HG03575 (cell line): ENCODE measurements around the gene CISD3.

ENCODE experiments used
- ATAC-seq: cut with Tn5 transposase; IDR thresholded peaks from one replicate; pipeline ENCODE4 v1.9.1; 2021; ENCODE audit not compliant: unreplicated experiment, insufficient number of reproducible peaks, low FRiP score; ENCODE audit errors: extremely low read depth

The CISD3 gene

GRCh38 chr17:38729886-38730525 is at the start of gene CISD3:
Gene CISD3, plus strand, starts transcription at chr17:38730341. Its CDS starts 18 bp downstream, at chr17:38730359.
- ATAC-seq = no peak

- ATAC-seq = no peak
Measured at GRCh38 chr17:38681096-38681495, 49.0 kb upstream of the CISD3 start.

DNA sequence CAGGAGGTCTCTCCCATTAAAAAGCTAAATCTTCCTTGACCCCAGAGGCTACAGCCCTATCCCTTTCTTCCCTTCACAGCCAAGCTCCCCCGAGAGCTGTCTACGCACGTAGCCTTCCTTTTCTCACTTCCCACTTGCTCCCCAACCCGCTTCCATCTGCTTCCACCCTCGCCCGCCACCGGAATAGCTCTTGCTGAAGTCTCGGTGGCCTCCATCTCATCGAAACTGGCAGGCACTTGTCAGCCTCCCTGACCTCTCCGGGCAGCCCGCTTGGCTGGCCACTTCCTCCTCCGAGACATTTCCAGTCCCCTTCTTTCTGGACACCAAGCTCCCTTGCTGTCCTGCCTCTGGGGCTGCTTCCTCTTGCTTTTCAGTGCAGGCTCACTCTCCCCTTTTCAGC is 44.6 kb upstream of the CISD3 start:
- ATAC-seq = no peak

DNA sequence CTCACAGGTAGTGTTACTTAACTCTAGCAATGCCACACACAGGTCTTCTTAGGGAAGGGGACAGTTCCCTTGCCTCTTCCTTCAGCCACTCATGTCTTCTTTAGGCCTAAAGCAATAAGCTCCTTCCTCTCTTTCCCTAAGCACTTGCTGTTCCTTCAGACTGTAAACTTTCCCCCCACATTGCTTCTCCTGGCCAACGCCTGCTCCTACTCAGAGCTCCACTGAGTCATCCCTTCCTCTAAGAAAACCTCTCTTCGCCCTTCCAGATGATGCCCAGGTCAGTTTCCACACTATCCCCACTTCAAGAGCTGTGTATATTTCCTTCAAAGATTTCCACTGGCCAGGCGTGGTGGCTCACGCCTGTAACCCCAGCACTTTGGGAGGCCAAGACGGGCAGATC is 42.9 kb upstream of the CISD3 start:
- ATAC-seq = no peak

GRCh38 chr17:38690386-38690785 is 39.8 kb upstream of the CISD3 start:
- no peak for ATAC-seq

DNA sequence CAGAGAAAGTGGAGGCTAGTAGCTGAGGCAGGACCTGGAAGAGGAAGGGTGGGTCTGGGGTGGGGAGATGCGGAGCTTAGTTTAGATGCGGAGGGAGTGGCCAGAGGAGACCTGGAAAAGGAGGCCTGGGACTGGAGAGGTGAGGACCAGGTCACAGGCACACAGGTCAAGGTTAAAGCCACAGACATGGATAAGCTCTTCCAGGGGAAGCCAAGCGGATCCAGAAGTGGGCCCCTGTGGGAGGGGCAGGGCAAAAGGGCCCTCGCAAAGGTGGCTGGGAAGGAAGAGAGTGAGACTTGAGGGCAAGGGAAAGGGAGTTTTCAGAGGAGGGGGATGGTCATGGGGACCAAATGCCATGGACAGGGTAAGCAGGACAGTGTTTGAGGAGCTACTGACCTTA is 39.0 kb upstream of the CISD3 start:
- no peak for ATAC-seq

DNA sequence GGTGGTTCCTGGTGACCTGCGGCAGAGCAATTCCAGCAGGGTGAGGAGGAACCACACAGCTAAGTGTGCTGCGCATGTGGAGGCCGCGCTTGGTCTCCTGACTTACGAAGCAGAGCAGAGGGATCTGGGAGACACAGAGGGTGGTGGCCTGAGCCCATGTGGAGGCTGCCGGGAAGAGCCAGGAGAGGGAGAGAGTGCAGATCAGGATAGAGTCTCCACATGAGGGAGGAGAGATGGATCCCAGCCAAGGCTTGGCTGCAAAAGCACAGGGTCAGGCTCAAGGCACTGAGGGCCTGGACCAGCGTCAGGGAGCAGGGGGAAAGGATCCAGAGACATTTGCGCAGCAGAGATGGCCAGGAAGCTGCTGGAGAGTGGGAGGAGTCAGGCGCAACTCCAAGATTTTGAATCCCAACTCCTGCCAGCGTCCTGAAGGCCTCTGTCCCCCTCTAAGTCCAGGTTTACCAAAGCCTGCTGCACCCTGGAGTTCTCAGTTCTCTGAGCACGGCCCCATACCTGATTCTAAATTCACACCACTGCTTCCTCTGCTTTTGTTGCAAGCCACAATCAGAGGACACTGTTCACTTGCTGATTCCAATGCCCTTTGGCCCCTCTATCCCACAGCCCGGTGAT is 36.3 kb upstream of the CISD3 start:
- ATAC-seq = no peak

GRCh38 chr17:38697061-38697820 is 32.9 kb upstream of the CISD3 start:
- no peak for ATAC-seq

- ATAC-seq = no peak
Measured at GRCh38 chr17:38698760-38699159, 31.4 kb upstream of the CISD3 start.

- ATAC-seq = no peak
Measured at GRCh38 chr17:38701504-38702165, 28.5 kb upstream of the CISD3 start.

- no peak for ATAC-seq
Measured at GRCh38 chr17:38702166-38702915, 27.8 kb upstream of the CISD3 start.

GRCh38 chr17:38702916-38703741 is 27.0 kb upstream of the CISD3 start:
- no peak for ATAC-seq

DNA sequence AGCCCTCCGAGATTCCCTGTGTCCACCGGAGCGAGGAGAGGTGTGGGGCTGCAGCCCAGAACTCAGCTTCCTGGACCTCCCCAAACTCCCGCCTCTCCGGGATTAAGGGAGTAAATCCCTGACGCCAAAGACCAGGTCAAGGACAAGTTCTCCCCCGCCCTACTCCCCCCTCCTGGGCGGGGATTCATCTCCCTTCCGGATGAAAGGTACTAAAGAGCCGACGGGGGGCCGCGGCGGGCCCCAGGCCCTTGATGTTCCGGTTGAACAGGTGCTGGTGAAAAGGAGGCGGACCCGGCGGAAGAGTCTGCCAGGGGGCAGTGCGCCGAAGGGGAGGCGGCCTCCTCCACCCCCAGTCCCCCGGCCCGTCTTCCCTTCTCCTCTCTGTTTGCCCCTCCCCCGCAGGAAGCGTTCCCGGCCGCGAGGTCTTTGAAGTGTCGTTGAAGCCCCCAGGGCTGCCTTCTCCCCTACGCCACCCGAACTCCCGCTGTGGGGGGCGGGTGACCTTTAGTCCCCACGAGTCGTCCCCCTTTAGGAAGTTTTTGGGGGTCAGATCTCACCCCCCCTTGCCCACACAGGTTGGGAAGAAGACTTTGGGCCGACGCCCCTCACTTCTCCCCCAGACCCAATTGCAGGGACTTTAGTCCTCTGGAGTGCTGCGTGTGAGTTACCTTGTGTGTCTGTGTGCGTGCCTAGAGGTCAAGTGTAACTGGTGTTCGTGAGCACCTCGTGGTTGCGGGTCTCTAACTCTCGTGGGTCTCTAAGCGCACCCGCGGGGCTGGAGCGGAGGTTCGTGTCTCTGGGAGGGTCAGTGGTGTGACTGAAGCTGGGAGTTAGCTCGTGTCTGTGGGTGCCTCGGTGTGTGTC is 26.2 kb upstream of the CISD3 start:
- ATAC-seq = no peak

DNA sequence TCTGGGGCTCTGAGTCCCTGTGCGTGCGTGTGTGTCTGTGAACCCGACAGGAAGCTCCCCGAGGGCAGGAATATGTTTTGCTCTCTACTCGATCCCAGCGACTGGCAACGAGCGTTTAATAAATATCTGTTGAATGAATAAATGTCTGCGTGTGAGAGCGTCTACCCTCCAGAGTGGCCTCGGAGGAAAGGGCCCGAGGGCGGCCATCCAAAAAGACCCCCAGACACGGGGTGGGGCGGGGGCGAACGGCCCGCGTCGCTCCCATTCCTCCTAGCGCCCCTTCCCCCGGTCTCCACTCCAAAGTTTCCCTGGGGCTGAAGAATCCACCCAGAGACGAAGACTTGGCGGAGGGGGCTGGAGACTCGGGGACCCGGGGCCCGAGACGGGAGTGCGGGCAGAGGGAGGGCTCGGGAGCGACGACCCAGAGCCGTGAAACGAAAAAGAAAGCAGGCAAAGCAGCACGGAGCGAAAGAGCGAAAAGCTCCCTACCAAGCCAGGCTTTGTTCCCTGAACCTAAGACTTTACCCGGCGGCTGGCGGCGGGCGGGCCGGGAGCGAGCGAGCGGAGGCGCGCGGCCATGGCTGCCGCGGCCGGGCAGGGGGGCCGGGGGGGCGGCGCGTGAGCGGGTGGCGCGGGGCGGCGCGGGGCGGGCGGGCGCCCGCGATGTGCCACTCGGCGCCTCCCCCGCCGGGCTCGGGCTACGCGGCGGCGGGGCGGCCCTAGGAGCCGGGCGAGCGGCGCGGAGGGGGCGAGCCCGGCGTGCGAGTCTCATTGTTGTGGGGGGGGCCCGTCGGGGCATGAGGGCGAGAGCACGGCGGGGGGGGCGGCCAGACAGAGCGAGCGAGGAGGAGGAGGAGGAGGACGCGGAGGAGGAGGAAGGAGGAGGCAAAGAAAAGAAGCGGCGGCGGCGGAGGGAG is 25.3 kb upstream of the CISD3 start, which contains the start of gene MLLT6:
TSS of gene MLLT6 (plus strand) at position 668 of the 917 bp plus-strand sequence. CDS start 360 bp downstream, outside the sequence.
- ATAC-seq = no peak

DNA sequence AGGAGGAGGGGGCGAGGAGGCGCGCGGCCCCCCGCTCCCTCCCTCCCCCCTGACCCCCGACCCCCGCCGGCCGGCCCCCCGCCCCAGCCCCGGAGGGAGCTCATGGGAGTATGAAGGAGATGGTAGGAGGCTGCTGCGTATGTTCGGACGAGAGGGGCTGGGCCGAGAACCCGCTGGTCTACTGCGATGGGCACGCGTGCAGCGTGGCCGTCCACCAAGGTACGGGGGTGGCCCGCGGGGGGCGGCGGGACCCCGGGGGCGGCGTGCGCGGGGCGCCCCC is 24.7 kb upstream of the CISD3 start:
- no peak for ATAC-seq

DNA sequence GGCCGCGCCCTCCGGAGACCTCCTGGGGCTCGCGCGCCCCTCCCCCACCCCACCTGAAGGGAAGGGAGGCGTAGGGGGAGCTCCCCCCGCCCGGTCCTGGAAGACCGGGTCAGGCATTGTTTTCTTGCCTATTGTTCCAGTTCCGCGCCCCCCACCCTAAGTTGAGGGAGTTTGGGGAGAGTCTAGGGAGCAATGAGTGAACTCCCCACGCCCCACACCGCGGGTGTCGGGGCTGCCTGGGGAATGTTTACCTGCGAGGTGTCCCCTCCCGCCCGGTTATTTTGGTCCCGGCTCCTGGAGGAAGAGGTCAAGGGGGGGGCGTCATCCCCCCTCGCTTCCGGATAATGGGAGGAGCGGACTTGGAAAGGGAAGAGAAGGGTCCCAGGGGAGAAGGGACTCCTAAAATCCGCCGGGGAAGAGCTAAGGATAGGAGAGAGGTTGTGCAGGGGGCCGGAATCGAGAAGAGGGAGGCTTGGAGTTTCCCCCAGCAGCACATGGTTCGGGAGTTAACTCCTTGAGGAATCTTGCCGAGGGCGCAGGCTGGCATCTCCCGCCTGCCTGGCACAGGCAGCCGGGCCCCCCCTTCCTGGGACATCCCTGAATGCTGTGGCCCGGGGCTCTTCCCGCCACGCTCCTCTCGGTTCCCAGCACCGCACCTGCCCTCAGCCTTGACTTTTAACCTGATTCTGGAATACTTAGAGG is 24.2 kb upstream of the CISD3 start:
- ATAC-seq = no peak
